Bronchial epithelial cell (primary cell): ENCODE data around the gene ARID5B. TPM values are rescaled to one million over a fixed set of nuclear protein-coding genes. Genes with fewer than 3 reads are reported as not detected.
A peak's percentile ranks its signal among the peaks of the same experiment; 100 is the strongest.

Source experiments
- DNase-seq: peaks from one replicate; pipeline ENCODE4 v3.0.0-alpha.2; 2010; ENCODE audit warnings: low read depth
- FAIRE-seq: peaks from 2 replicates; lab custom pipeline; 2011; peaks lifted over from hg19 to GRCh38; lab: Jason Lieb, UNC
- H3K27me3 ChIP-seq: 2 replicates; pipeline ENCODE4 v1.5.1; 2011; ENCODE audit warnings: low read length; ENCODE audit not compliant: control insufficient read depth, insufficient read depth
- H3K36me3 ChIP-seq: 2 replicates; pipeline ENCODE4 v1.5.1; 2011; ENCODE audit warnings: low read length; ENCODE audit not compliant: control insufficient read depth, insufficient read depth
- H3K4me3 ChIP-seq: 2 replicates; pipeline ENCODE4 v1.5.1; 2011; ENCODE audit warnings: mild to moderate bottlenecking, low read depth, low read length, control low read depth
- total RNA-seq: library from RNA; depleted of rRNA; stranded (reverse); fragments of >200 nt; gene quantifications from 2 replicates; pipeline ENCODE4 v1.2.1, GENCODE V29; 2014
- TF ChIP-seq, protein P1 (sequence below): IDR thresholded peaks from 2 replicates; pipeline ENCODE4 v1.5.1; 2011; ENCODE audit warnings: mild to moderate bottlenecking, moderate library complexity, low read length, control low read depth, inconsistent platforms; ENCODE audit not compliant: insufficient read depth, severe bottlenecking

ARID5B gene
- total RNA-seq, 1 donor from 2014 or later = 7.1 TPM

DNA sequence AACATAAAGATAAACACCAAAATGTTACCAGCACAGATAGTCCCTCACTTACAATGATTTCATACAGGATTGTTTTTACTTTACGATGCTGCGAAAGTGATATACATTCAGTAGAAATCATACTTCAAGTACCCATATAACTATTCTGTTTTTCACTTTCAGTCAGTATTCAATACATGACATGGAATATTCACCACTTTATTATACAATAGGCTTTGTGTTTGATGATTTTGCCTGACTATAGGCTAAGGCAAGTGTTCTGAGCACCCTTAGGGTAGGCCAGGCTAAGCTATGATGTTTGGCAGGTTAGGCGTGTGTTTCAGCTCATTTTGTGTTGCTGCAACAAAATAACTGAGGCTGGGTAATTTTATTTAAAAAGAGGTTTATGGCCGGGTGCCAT, 212.2 kb downstream of the ARID5B start:
- TF ChIP-seq, protein P1, sequence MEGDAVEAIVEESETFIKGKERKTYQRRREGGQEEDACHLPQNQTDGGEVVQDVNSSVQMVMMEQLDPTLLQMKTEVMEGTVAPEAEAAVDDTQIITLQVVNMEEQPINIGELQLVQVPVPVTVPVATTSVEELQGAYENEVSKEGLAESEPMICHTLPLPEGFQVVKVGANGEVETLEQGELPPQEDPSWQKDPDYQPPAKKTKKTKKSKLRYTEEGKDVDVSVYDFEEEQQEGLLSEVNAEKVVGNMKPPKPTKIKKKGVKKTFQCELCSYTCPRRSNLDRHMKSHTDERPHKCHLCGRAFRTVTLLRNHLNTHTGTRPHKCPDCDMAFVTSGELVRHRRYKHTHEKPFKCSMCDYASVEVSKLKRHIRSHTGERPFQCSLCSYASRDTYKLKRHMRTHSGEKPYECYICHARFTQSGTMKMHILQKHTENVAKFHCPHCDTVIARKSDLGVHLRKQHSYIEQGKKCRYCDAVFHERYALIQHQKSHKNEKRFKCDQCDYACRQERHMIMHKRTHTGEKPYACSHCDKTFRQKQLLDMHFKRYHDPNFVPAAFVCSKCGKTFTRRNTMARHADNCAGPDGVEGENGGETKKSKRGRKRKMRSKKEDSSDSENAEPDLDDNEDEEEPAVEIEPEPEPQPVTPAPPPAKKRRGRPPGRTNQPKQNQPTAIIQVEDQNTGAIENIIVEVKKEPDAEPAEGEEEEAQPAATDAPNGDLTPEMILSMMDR = no peak
- Histone ChIP-seq H3K36me3 (no peaks in the 10 kb centered on the region), H3K27me3 (no peaks in the 10 kb centered on the region), H3K4me3 (no peak overlapping the region)
- DNase-seq (no peak), FAIRE-seq (no peak)

DNA sequence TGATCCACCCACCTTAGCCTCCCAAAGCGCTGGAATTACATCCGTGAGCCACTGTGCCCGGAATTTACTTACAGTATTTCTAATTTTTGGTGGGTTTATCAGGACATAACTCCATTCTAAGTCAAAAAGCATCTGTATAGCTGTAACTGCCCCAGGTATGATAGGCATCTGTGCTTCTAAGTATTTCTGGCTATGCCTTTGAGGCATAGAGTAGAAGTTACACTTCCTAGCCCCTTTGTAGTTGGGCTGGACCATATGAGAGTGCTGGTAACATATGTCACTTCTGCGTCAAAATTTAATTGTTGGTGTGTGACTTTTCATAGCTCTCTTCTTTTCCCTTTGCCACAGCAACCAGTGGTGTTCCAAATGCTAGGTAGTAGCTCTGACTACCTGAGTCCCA, 213.8 kb downstream of the ARID5B start:
- no peaks in the 10 kb centered on the region for H3K27me3 ChIP-seq
- TF ChIP-seq, protein P1 = no peak
- DNase-seq = no peak
- no peaks in the 10 kb centered on the region for H3K36me3 ChIP-seq
- FAIRE-seq = no peak
- H3K4me3 ChIP-seq = no peak overlapping the region

DNA sequence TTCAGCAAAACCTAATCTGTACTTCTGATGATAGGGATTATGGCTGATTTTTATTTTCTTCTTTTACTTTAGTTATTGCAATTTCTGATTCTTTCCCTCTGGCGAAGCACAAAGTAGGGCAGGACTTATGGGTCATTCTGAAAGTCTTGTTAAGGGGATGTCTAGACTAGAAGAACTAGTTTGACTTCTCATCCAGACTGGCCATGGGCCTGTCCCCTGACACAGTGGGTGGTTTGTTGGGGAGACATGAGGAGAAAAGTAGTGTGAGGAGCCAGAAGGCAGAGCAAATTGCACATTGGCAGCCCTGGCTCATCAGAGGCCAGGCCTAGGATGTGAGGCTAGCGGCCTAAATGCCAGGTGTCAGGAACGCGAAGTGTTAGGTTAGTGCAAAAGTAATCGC, 214.3 kb downstream of the ARID5B start:
- no peak for FAIRE-seq
- DNase-seq = no peak
- Histone ChIP-seq H3K27me3 (no peaks in the 10 kb centered on the region), H3K36me3 (no peaks in the 10 kb centered on the region), H3K4me3 (no peak overlapping the region)
- TF ChIP-seq, protein P1 = no peak

DNA sequence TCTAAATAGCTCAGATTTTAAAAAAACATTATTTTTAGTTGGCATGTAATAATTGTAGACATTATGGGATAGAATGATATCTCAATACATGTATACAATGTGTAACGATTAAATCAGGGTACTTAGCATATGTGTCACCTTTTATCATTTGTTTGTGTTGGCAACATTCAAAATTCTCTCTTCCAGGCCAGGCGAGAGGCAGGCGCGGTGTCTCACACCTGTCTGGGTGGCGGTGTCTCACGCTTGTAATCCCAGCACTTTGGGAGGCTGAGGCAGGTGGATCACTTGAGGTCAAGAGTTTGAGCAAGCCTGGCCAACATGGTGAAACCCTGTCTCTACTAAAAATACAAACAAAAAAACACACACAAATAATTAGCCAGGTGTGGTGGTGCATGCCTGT, 215.4 kb downstream of the ARID5B start:
- no peak for FAIRE-seq
- Histone ChIP-seq H3K4me3 (no peak overlapping the region), H3K27me3 (no peaks in the 10 kb centered on the region), H3K36me3 (no peaks in the 10 kb centered on the region)
- DNase-seq = peak; percentile 84
- TF ChIP-seq, protein P1 = no peak

DNA sequence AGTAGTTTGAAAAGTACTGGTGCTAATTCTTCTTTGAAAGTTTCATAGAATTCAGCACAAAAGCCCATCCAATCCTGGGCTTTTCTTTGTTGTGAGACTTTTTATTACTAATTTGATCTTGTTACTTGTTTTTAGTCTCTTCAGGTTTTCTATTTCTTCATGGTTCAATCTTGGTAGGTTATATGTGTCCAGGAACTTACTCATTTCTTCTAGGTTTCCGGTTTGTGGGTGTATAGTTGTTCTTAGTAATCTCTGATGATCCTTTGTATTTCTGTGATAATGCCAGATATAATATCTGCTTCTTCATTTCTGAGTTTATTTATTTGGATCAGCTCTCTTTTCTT, 219.7 kb downstream of the ARID5B start:
- FAIRE-seq = no peak
- peak; percentile 8 for DNase-seq
- no peak overlapping the region for H3K4me3 ChIP-seq
- TF ChIP-seq, protein P1 = no peak
- H3K27me3 ChIP-seq = no peaks in the 10 kb centered on the region
- no peaks in the 10 kb centered on the region for H3K36me3 ChIP-seq

DNA sequence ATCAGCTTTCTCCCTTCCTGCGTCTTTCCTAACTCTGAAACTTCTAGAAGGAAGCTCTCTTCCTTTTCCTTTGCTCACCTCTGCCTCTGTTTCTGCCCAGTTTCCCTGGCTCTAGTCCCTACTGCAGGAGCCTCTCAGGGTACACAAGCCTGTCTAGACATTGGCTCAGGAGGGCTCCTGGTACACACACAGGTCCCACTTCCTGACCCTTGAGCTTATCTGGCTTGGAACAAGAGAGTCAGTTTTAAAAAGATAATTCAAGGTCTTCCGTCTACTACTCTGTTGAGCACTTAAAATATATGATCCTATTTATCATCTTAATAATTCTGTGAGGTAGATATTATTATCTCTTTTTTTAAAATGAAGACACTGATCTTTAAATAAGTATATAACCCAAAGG, 226.5 kb downstream of the ARID5B start:
- TF ChIP-seq, protein P1 = no peak
- DNase-seq (no peak), FAIRE-seq (no peak)
- Histone ChIP-seq H3K36me3 (no peaks in the 10 kb centered on the region), H3K27me3 (no peaks in the 10 kb centered on the region), H3K4me3 (no peak overlapping the region)
